HCT116 (cell line): ENCODE results near the gene KLHL18. TPM values are rescaled to one million over a fixed set of nuclear protein-coding genes. Genes with fewer than 3 reads are reported as not detected.

Experiments
- ATAC-seq: fragments of 200-7000 bp; cut with Tn5 transposase; 2 replicates; pipeline ENCODE4 v1.9.1; 2020; ENCODE audit warnings: mild to moderate bottlenecking, moderate library complexity
- BruUV-seq: library from RNA; stranded (reverse); fragments of 400-500 nt; replicated peaks from 2 replicates; lab custom pipeline; 2021; lab: Mats Ljungman, UMichigan
- CTCF ChIA-PET: fragments of 300-600 bp; sonication (Branson Sonifier 250); formaldehyde crosslinking; loops from one replicate; lab custom pipeline; 2021; ENCODE audit warnings: antibody characterized with exemption; lab: Charles Lee
- POLR2A ChIA-PET: fragments of 300-600, 350-600 bp; sonication (Branson Sonifier 250); formaldehyde crosslinking; loops from one replicate; lab custom pipeline; 2021; ENCODE audit warnings: antibody characterized with exemption; lab: Charles Lee
- RAD21 ChIA-PET, 2 experiments: fragments of 300-600 bp; sonication (Branson Sonifier 250); formaldehyde crosslinking; loops; one replicate each; lab custom pipeline; 2023; ENCODE audit warnings: low total read pairs in 2 of 2; ENCODE audit not compliant: uncharacterized antibody in 2 of 2, unreplicated experiment in 2 of 2, low non-redundant PET in 1 of 2; lab: Charles Lee
- DNase-seq: peaks from one replicate; pipeline ENCODE4 v3.0.0-alpha.2; 2010; ENCODE audit warnings: low read depth, low spot score
- H2AFZ ChIP-seq: fragments of 200-600 bp; shearing (Covaris generic), sonication (generic); 2 replicates; pipeline ENCODE4 v1.6.1; 2017; ENCODE audit warnings: low read depth, mixed run types, mixed read lengths, antibody characterized with exemption, low read length; ENCODE audit not compliant: poor library complexity, severe bottlenecking
- H3K27ac ChIP-seq: 2 replicates; pipeline ENCODE4 v1.5.1; 2012; ENCODE audit warnings: low read depth, low read length
- H3K27me3 ChIP-seq: fragments of 200-600 bp; sonication (generic); 2 replicates; pipeline ENCODE4 v1.6.1; 2016; ENCODE audit warnings: mixed run types, low read length, mixed read lengths; ENCODE audit not compliant: insufficient read depth
- H3K36me3 ChIP-seq, 2 experiments: fragments of 200-500 bp in 1 of 2; fragments of 200-600 bp in 1 of 2; sonication (Bioruptor generic) in 1 of 2; sonication (generic) in 1 of 2; 2 replicates each; pipeline versions ENCODE4 v1.5.1 to v1.6.1; 2014 to 2016; ENCODE audit warnings: low read length in 2 of 2, inconsistent platforms in 1 of 2, mixed read lengths in 1 of 2, mixed run types in 1 of 2; ENCODE audit not compliant: insufficient read depth in 2 of 2, control insufficient read depth in 1 of 2
- H3K4me1 ChIP-seq, 2 experiments: fragments of 200-600 bp in 1 of 2; sonication (generic) in 1 of 2; 2 replicates each; pipeline versions ENCODE4 v1.5.1 to v1.6.1; 2012 to 2017; ENCODE audit warnings: low read length in 2 of 2, inconsistent platforms in 1 of 2, mild to moderate bottlenecking in 1 of 2, mixed read lengths in 1 of 2, mixed run types in 1 of 2, moderate library complexity in 1 of 2; ENCODE audit not compliant: insufficient read depth in 2 of 2, control insufficient read depth in 1 of 2
- H3K4me2 ChIP-seq: fragments of 200-600 bp; sonication (generic); 2 replicates; pipeline ENCODE4 v1.6.1; 2017; ENCODE audit warnings: mixed run types, low read length, mixed read lengths
- H3K4me3 ChIP-seq, 2 experiments: fragments of 200-600 bp in 1 of 2; sonication (generic) in 1 of 2; replicated peaks in 1 of 2; 2 replicates each; pipeline ENCODE4 v1.5.1; 2011 to 2016; ENCODE audit warnings: low read length in 2 of 2, control low read depth in 1 of 2, low read depth in 1 of 2, mild to moderate bottlenecking in 1 of 2, mixed read lengths in 1 of 2, mixed run types in 1 of 2
- H3K79me2 ChIP-seq: fragments of 200-600 bp; sonication (generic); 2 replicates; pipeline ENCODE4 v1.6.1; 2017; ENCODE audit warnings: mild to moderate bottlenecking, mixed run types, low read length, moderate library complexity, mixed read lengths; ENCODE audit not compliant: insufficient read depth
- H3K9ac ChIP-seq: fragments of 200-600 bp; sonication (generic); 2 replicates; pipeline ENCODE4 v1.6.1; 2016; ENCODE audit warnings: low read length, mixed read lengths
- H3K9me2 ChIP-seq: fragments of 200-600 bp; sonication (generic), shearing (Covaris generic); 2 replicates; pipeline ENCODE4 v1.6.1; 2017; ENCODE audit warnings: mixed run types, mild to moderate bottlenecking, moderate library complexity; ENCODE audit not compliant: insufficient read depth
- H3K9me3 ChIP-seq, 2 experiments: fragments of 200-500 bp in 1 of 2; fragments of 200-600 bp in 1 of 2; sonication (Bioruptor generic) in 1 of 2; sonication (generic) in 1 of 2; 2 replicates each; pipeline ENCODE4 v1.6.1; 2014 to 2017; ENCODE audit warnings: low read length in 2 of 2, mixed read lengths in 2 of 2, inconsistent platforms in 1 of 2, low read depth in 1 of 2, mild to moderate bottlenecking in 1 of 2, mixed run types in 1 of 2, moderate library complexity in 1 of 2; ENCODE audit not compliant: control insufficient read depth in 1 of 2, insufficient read depth in 1 of 2
- H4K20me1 ChIP-seq: fragments of 200-600 bp; sonication (generic), shearing (Covaris generic); 2 replicates; pipeline ENCODE4 v1.6.1; 2017; ENCODE audit warnings: mixed run types, mild to moderate bottlenecking, moderate library complexity; ENCODE audit not compliant: insufficient read depth
- CEBPB ChIP-seq: IDR thresholded peaks from 2 replicates; pipeline ENCODE4 v1.6.1; 2012; ENCODE audit warnings: low read depth
- EGR1 ChIP-seq: IDR thresholded peaks from 2 replicates; pipeline ENCODE4 v1.6.1; 2012; ENCODE audit warnings: low read depth
- ELF1 ChIP-seq: IDR thresholded peaks from 2 replicates; pipeline ENCODE4 v1.6.1; 2012; ENCODE audit warnings: low read depth, borderline replicate concordance
- FOSL1 ChIP-seq: IDR thresholded peaks from 2 replicates; pipeline ENCODE4 v1.6.1; 2012; ENCODE audit warnings: low read depth
- JUND ChIP-seq: IDR thresholded peaks from 2 replicates; pipeline ENCODE4 v1.6.1; 2012
- POLR2A ChIP-seq: IDR thresholded peaks from 2 replicates; pipeline ENCODE4 v1.7.0; 2011; ENCODE audit warnings: borderline replicate concordance; ENCODE audit not compliant: insufficient read depth, insufficient read length; ENCODE audit errors: extremely low read depth
- POLR2AphosphoS5 ChIP-seq: IDR thresholded peaks from 2 replicates; pipeline ENCODE4 v1.6.1; 2011; ENCODE audit warnings: mild to moderate bottlenecking, low read depth, low read length, moderate library complexity
- RAD21 ChIP-seq: IDR thresholded peaks from 2 replicates; pipeline ENCODE4 v1.6.1; 2012; ENCODE audit warnings: low read depth, mild to moderate bottlenecking
- SP1 ChIP-seq: IDR thresholded peaks from 2 replicates; pipeline ENCODE4 v1.6.1; 2012; ENCODE audit warnings: low read depth
- SRF ChIP-seq: IDR thresholded peaks from 2 replicates; pipeline ENCODE4 v1.6.1; 2012; ENCODE audit warnings: low read depth
- TCF7L2 ChIP-seq: IDR thresholded peaks from 2 replicates; pipeline ENCODE4 v1.7.0; 2011; ENCODE audit warnings: borderline replicate concordance, inconsistent platforms; ENCODE audit not compliant: insufficient read depth, insufficient read length; ENCODE audit errors: extremely low read depth
- YY1 ChIP-seq: IDR thresholded peaks from 2 replicates; pipeline ENCODE4 v1.6.1; 2011; ENCODE audit warnings: low read length, low read depth, moderate library complexity, mild to moderate bottlenecking; ENCODE audit not compliant: insufficient replicate concordance; ENCODE audit errors: extremely low read depth
- ZNF274 ChIP-seq: fragments of 200-500 bp; sonication (Bioruptor generic); IDR thresholded peaks from 2 replicates; pipeline ENCODE4 v1.6.1; 2014; ENCODE audit warnings: mild to moderate bottlenecking, low read depth, low read length, inconsistent platforms
- intact Hi-C: fragments of 100-400 bp; cut with micrococcal nuclease; formaldehyde crosslinking; loops from 2 replicates; pipeline ENCODE4 v1.10.0; 2022
- total RNA-seq: library from RNA; stranded (reverse); gene quantifications from one replicate; pipeline ENCODE4 v1.2.1, GENCODE V29; 2021; ENCODE audit not compliant: unreplicated experiment
- TF ChIP-seq, protein P1 (sequence below): IDR thresholded peaks from 2 replicates; pipeline ENCODE4 v1.6.1; 2012
- TF ChIP-seq, protein P2 (sequence below): IDR thresholded peaks from 2 replicates; pipeline ENCODE4 v1.6.1; 2011; ENCODE audit warnings: mild to moderate bottlenecking, low read length, moderate library complexity; ENCODE audit not compliant: insufficient replicate concordance; ENCODE audit errors: extremely low read depth
- TF ChIP-seq, protein P3 (sequence below): IDR thresholded peaks from 2 replicates; pipeline ENCODE4 v1.6.1; 2012

The KLHL18 gene
- total RNA-seq, 1 experiment from 2014 or later = 32.3 TPM

DNA sequence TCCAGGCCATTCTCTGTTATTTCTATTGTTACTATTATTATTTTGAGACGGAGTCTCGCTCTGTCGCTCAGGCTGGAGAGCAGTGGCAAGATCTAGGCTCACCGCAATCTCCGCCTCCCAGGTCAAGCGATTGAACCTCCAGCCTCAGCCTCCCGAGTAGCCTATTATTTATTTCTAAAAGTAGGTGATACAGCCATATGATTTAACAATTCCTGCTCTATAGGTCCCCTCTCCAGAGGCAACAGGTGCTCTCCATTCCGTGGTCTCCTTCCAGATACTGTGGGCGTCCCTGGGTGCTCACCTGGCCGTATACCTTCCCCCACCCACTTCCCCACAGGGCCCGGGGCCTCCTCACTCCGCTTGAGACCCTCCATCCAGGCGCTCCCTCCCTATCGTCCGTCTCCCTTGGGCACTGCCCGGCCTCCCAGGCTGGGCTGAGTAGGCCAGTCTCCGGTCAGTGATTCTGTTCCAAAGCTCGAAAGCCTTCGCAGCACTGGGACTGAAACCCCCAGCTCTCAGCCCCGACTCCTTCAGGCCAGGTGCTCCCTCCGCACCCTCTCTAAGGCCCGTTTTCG lies 97.4 kb downstream of the KLHL18 start:
- H3K4me3 ChIP-seq = peak overlapping the region; percentile 87 to 97
- H3K4me1 ChIP-seq = peaks cover 9 to 25% of the 10 kb centered on the region in 2 experiments
- no peaks in the 10 kb centered on the region for H3K36me3 ChIP-seq
- peak; percentile 20 for ATAC-seq
- H3K9me3 ChIP-seq = no peaks in the 10 kb centered on the region
- intact Hi-C loops = no loop called here
- no peak for DNase-seq
- no TSS peak for BruUV-seq
- H3K4me2 ChIP-seq = peak overlapping the region; percentile 88
- peak overlapping the region; percentile 94 for H3K9ac ChIP-seq
- ChIA-PET RAD21 (no interaction called here), POLR2A (interaction anchor here (0.7 to 1.5 kb wide), 11 partner anchors 8 to 445 kb away, joined by 3 to 7 read pairs (median 4); no protein-coding TSS in a partner anchor), CTCF (interaction anchor here (0.6 to 1.1 kb wide), 2 partner anchors 41 to 142 kb away, joined by 3 to 4 read pairs; no protein-coding TSS in a partner anchor)
- peak overlapping the region; percentile 83 for H3K27ac ChIP-seq
- no peak overlapping the region for H2AFZ ChIP-seq
- H3K9me2 ChIP-seq = no peaks in the 10 kb centered on the region
- H4K20me1 ChIP-seq = no peaks in the 10 kb centered on the region
- TF ChIP-seq YY1 (no peak), ZNF274 (no peak), POLR2A (peak; percentile 22), FOSL1 (no peak)
- H3K27me3 ChIP-seq = no peaks in the 10 kb centered on the region
- H3K79me2 ChIP-seq = peaks cover 55% of the 10 kb centered on the region

DNA sequence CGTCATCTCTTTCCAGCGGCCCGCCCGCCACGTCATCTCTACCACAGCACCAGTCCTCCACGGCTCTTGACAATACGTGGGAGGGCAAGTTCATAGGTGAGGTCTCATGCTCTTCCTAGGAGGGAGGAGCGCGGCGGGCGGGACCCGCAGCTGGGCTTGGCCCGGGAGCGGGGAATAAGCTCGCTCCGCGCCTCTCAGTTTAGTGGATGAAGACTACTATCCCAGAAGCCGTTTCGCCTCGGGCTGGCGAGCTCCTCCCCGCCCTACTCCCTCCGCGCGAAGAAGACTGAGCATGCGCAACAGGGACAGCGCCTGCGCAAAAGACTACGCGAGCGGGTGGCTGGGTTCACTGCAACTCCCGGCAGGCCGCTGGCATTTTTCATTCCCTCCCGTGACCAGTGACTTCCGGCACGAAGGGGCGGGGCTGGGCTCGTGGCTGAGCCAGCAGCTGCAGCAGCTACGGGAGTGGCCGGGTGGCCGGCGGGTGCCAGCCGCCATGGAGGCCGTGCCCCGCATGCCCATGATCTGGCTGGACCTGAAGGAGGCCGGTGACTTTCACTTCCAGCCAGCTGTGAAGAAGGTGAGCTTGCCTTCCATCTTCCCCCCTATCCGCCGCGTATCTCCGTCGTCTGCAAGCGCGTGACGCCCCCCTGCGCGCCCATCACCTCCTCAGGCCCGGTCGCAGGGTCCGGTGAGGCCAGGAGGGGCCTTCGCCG lies 98.0 kb downstream of the KLHL18 start, which contains the start of gene PTPN23:
PTPN23 (plus strand) TSS at position 421 of the 716 bp plus-strand sequence; CDS start at position 497, 76 bp downstream.
- H3K79me2 ChIP-seq = peaks cover 61% of the 10 kb centered on the region
- intact Hi-C loops = loop anchor here (1.0 kb wide), 1 partner anchor 96 kb away; no protein-coding TSS in a partner anchor
- no peaks in the 10 kb centered on the region for H3K36me3 ChIP-seq
- peaks cover 9 to 25% of the 10 kb centered on the region in 2 experiments for H3K4me1 ChIP-seq
- H3K9me2 ChIP-seq = no peaks in the 10 kb centered on the region
- DNase-seq (peak; percentile 97), ATAC-seq (peak; percentile 78)
- H4K20me1 ChIP-seq = no peaks in the 10 kb centered on the region
- ChIA-PET RAD21 (no interaction called here), CTCF (interaction anchor here (0.6 to 1.1 kb wide), 2 partner anchors 40 to 141 kb away, joined by 3 to 4 read pairs; no protein-coding TSS in a partner anchor), POLR2A (interaction anchor here (0.7 to 1.5 kb wide), 11 partner anchors 8 to 445 kb away, joined by 3 to 7 read pairs (median 4); no protein-coding TSS in a partner anchor)
- H3K4me3 ChIP-seq = peak within 1 kb of the TSS; percentile 87 to 97
- BruUV-seq = no TSS peak
- no peaks in the 10 kb centered on the region for H3K27me3 ChIP-seq
- H3K9ac ChIP-seq = peak within 1 kb of the TSS; percentile 94
- H2AFZ ChIP-seq = no peak within 1 kb of the TSS
- H3K27ac ChIP-seq = peak within 1 kb of the TSS; percentile 83
- peak within 1 kb of the TSS; percentile 88 for H3K4me2 ChIP-seq
- no peaks in the 10 kb centered on the region for H3K9me3 ChIP-seq
- TF ChIP-seq POLR2AphosphoS5 (peak; percentile 94), TCF7L2 (no peak), SP1 (no peak), JUND (no peak), ELF1 (no peak), RAD21 (no peak), SRF (no peak), EGR1 (no peak), CEBPB (no peak), POLR2A (peak; percentile 13), YY1 (peak; percentile 76), ZNF274 (no peak)
- TF ChIP-seq, protein P1, sequence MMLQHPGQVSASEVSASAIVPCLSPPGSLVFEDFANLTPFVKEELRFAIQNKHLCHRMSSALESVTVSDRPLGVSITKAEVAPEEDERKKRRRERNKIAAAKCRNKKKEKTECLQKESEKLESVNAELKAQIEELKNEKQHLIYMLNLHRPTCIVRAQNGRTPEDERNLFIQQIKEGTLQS = no peak
- TF ChIP-seq, protein P2, sequence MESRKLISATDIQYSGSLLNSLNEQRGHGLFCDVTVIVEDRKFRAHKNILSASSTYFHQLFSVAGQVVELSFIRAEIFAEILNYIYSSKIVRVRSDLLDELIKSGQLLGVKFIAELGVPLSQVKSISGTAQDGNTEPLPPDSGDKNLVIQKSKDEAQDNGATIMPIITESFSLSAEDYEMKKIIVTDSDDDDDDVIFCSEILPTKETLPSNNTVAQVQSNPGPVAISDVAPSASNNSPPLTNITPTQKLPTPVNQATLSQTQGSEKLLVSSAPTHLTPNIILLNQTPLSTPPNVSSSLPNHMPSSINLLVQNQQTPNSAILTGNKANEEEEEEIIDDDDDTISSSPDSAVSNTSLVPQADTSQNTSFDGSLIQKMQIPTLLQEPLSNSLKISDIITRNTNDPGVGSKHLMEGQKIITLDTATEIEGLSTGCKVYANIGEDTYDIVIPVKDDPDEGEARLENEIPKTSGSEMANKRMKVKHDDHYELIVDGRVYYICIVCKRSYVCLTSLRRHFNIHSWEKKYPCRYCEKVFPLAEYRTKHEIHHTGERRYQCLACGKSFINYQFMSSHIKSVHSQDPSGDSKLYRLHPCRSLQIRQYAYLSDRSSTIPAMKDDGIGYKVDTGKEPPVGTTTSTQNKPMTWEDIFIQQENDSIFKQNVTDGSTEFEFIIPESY = peak; percentile 8
- TF ChIP-seq, protein P3, sequence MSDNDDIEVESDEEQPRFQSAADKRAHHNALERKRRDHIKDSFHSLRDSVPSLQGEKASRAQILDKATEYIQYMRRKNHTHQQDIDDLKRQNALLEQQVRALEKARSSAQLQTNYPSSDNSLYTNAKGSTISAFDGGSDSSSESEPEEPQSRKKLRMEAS = no peak
